Measurements from ENCODE around the gene CACNA1I.
A peak's percentile ranks its signal among the peaks of the same experiment; 100 is the strongest.

DNA sequence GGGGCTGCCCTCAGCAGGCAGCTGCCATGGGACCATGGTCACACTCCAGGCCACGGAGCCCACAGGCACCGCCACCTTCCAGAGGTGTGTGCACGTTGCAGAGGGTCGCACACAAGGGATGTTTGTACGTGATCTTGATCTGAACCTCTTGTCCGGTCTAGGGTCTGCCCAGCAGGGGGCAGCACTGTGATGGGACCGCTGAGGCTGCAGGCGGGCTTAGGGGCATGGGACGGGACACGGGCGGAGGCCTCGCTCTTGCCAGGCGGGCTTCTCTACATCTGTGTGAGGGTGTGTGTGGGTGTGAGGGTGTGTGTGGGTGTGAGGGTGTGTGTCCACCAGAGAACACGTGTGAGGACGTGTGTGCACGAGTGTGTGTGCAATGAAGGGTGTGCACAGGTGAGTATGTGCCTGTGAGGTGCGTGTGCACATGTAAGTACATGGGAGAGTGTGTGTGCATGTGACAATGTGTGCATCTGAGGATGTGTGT is 52.4 kb downstream of the CACNA1I start:
- TF ChIP-seq, protein P1, sequence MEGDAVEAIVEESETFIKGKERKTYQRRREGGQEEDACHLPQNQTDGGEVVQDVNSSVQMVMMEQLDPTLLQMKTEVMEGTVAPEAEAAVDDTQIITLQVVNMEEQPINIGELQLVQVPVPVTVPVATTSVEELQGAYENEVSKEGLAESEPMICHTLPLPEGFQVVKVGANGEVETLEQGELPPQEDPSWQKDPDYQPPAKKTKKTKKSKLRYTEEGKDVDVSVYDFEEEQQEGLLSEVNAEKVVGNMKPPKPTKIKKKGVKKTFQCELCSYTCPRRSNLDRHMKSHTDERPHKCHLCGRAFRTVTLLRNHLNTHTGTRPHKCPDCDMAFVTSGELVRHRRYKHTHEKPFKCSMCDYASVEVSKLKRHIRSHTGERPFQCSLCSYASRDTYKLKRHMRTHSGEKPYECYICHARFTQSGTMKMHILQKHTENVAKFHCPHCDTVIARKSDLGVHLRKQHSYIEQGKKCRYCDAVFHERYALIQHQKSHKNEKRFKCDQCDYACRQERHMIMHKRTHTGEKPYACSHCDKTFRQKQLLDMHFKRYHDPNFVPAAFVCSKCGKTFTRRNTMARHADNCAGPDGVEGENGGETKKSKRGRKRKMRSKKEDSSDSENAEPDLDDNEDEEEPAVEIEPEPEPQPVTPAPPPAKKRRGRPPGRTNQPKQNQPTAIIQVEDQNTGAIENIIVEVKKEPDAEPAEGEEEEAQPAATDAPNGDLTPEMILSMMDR (IDR thresholded peaks at IDR 0.05), result peak; percentile 80
- TF ChIP-seq EZH2 (IDR thresholded peaks at IDR 0.05), result no peak
- TF ChIP-seq EZH2phosphoT487 (IDR thresholded peaks at IDR 0.05), result no peak
